Prostate gland (tissue), 2 donors: ENCODE results near the gene TFEC.
A peak's percentile ranks its signal among the peaks of the same experiment; 100 is the strongest.

Source experiments
- POLR2A ChIP-seq: fragments of 450-650 bp; IDR thresholded peaks from one replicate; pipeline ENCODE4 v1.6.1; 2016; ENCODE audit warnings: antibody characterized with exemption, mild to moderate bottlenecking
- TF ChIP-seq, protein P1 (sequence below), 4 experiments: fragments of 200-600 bp in 2 of 4; fragments of 450-650 bp in 2 of 4; sonication (generic) in 2 of 4; IDR thresholded peaks; 1 replicate in 3 of 4; 2 replicates in 1 of 4; pipeline ENCODE4 v1.5.1; 2016 to 2019; ENCODE audit warnings: antibody characterized with exemption in 4 of 4, mild to moderate bottlenecking in 2 of 4, moderate library complexity in 2 of 4

DNA sequence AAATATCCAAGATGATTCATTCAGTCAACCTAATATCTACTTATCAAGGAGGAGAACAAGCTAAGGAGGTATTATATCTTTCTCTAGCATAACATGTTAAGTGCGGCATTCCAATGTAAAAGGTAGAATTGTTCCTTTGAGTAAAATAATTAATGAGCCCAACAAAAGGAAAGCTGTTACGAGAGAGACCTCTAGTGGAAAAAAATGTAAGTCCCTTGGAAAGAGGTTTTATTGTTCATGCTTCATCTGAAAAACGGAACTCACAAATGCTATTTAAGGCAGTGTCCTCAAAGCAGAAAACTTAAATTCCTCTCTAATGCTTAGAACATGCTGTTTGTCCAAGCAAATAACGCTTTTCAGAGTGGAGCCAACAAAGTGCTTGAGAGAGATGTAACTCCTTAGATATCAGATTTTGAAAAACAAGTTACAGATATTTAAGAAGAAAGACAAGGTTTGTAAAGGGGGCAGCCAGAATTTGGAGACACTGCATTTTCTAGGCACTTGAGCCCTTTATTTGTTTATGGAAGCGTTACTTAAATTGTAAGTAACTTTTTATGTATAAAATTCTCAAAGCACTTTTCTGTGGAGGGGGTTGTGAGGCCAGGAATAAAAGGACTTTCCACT lies 119.9 kb downstream of the TFEC start:
- TF ChIP-seq POLR2A, result no peak
- TF ChIP-seq, protein P1, sequence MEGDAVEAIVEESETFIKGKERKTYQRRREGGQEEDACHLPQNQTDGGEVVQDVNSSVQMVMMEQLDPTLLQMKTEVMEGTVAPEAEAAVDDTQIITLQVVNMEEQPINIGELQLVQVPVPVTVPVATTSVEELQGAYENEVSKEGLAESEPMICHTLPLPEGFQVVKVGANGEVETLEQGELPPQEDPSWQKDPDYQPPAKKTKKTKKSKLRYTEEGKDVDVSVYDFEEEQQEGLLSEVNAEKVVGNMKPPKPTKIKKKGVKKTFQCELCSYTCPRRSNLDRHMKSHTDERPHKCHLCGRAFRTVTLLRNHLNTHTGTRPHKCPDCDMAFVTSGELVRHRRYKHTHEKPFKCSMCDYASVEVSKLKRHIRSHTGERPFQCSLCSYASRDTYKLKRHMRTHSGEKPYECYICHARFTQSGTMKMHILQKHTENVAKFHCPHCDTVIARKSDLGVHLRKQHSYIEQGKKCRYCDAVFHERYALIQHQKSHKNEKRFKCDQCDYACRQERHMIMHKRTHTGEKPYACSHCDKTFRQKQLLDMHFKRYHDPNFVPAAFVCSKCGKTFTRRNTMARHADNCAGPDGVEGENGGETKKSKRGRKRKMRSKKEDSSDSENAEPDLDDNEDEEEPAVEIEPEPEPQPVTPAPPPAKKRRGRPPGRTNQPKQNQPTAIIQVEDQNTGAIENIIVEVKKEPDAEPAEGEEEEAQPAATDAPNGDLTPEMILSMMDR (IDR thresholded peaks at IDR 0.05), result peak in 3 of 4 experiments; percentile 36 to 53 (median 53)
